ENCODE measurements around the gene NHS.

NHS gene

DNA sequence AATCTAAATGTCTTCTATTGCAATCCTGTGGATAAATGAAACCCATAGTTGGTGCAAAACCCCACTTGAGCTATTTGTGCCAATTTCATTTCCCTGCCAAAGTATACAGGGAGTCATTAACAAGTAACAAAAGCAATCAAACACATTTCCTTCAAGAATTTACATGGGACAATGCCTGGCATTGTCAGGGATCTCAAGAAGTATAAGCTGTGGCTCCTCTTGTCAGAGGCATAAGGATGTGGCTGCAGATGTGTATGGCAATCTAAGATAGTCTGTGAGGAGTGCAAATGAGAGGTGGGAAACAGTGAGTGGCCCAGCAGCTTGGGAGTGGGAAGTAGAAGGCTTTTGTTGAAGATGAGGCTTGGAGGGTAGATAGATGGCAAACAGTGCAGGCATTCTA lies 304.3 kb downstream of the NHS start:
- no peak for DNase-seq

DNA sequence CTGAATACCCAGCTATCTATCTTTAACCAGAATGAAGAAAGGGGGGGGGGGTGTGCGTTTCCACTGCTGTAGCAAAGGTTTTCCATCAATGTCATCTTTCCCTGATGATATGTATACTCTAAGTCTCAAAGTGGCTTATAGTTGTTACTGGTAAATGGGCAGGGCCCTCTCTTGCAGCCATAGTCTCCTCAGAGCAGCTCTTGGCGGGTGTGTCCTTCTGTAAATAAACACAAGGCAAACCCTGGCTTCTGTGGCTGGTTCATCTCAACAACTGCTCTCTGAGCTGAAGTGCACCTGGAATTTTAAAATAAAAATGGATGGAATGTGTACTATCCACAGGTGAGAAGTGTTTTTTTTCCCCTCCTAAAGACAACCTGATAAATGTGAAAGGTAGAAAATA lies 304.8 kb downstream of the NHS start:
- no peak for DNase-seq

DNA sequence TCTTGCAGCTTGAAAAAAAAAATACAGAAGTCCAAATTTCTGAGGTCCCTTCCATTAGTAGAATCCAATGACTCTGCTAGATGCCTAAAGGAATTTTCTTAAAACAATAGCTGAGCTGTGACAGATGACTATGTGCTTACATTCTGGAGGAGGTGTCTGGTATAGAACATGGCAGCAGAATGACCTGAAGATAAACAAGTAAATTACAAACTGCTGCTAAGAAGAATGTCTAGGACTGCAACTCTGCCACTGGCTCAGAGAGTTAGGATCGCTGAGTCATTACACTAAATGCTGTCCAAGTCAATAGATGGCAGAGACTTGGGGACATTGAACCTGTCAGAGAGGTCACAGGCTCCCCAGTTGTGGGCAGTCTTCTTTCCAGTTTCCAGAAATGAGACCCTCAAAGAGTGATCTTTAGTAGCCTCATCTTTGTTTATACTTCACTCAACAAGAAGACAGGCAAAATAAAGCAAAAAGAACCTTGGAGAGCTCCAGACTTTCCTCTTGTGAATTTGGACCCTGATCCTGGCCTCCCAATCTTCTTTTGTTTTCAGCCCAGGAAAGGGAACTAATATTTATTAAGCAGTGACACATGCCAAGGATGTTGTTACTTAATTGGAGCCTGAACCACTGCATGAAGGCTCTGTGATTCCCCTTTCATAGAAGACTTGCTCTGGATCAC lies 305.9 kb downstream of the NHS start:
- no peak for DNase-seq

DNA sequence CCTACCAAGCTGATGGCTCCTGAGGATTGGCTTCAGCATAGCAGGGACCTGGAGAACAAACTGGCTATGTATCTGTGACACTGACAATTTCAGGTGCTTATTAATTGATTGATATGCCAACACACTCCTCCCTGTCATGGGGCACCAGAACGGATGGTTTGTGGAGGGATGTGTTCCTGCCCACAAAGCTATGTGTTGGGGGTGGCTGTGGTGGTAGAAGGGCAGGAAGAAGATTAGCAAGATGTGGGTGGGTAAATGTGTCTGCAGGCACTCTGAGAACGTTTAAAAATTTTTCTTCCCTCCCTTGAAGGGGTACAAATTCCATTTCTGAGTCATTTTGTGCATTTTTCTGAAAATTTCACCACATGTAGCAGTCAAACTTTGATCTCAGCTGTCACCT lies 307.3 kb downstream of the NHS start:
- no peak for DNase-seq

DNA sequence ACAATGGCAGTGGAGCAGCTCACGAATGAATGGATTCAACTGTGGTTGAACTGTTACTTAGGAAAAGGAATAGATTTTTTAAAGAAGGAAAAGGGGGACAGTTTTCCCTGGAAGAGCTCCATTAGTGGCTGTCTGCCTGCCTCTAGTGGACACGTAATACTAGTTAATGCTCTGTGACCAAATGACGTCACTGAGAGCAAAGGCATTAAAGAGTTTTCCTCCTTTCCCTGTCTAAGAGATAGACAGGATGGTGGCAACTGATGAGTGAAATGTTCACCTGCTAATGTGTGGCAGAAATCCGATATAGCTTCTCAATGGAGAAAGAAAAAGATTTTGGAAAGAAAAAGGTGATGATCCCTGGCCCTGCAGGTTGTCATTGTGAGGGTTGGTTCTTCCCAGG lies 310.0 kb downstream of the NHS start:
- no peak for DNase-seq

DNA sequence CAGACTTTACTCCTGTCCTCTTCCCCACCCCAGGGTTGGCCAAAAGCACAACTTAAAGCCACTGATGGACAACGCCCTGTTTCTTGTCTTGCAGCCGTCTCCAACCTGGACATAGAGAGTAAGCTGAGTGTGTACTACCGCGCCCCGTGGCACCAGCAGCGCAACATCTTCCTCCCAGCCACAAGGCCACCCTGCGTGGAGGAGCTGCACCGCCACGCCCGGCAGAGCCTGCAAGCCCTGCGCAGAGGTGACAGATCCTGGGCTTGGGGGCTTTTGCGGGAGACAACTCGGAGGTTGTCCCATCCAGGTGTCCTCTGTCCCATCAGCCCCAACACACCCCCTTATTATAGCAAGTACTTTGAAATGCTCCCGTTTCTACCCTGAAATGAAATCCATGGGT lies 312.6 kb downstream of the NHS start:
- DNase-seq: no peak

DNA sequence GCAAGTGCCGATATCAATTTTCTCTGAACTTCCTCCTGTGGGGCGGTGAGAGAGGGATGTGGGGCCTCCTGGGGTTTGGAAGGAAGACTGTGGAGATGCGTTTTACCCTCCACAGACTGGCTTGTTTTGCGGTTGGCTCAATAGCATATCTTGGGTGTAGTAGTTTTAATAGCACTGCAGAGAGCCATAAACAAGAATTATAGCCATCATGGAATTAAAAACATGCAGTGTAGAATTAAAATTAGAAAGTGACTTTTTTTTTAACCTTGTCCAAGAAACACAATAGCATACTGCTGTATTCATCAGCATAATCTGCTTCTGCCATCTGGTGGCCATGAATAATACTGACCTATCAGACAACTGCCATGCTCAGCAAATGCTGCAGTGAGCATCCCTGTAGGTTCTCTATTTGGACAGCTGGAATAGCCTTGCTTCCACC lies 315.0 kb downstream of the NHS start:
- peak; percentile 39 for DNase-seq

DNA sequence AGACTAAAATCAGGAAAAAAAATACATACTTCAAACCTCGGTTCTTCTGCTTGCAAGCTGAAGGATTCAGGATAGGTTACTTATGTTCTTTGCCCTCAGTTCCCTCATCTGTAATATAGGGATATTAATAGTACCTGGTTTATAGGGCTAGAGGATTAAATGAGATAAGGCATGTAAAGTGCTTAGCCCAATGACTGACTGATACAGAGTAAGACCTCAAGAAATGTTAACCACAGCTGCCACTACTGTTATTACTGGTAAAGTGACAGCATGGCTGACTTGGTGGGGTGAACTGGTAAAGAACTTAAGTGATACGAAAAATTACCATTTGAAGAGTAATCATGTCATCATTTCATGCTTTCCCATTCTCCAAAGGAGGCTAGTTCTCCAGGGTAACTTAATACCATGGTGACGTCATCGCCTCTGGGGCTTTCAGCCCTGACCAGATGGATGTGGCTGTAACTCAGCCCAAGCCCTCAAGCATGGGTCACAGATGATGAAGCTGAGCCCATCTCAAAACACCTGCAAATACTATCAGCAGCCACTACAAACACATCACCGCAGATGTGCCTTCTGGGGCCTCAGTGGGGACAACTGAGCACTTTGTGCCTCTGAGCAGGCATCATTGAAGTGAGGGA lies 317.8 kb downstream of the NHS start:
- no peak for DNase-seq

DNA sequence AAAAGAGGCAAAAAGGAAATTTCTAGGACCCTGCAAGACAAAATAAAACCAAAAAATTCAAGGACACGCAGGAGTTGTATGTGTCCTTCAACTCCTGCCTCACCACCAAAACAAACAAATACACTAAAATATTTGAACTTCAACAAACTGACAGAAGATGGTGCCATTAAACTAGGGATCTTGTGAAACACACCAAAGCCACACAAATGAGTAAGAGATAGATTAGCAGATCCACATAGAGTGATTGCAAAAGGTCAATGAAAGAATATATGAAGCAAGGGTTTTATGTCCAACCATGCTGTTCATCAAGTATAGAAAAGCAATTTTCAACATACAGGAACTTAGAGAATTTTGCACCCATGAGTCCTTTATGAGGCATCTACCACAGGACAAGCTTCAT lies 322.2 kb downstream of the NHS start:
- DNase-seq: no peak

DNA sequence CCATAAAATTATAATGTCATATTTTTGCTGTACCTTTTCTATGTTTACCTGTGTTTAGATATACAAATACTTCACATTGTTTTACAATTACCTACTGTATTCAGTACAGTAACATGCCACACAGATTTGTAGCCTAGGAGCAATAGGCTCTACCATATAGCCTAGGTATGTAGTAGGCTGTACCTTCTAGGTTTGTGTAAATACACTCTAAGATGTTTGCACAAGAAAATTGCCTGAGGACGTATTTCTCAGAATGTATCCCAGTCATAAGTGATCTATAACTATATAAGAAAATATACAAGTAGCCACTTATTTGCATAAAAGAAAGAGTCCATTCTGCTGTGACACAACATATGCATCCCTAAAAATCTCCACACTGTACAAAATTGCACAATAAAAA lies 326.0 kb downstream of the NHS start:
- DNase-seq: no peak

DNA sequence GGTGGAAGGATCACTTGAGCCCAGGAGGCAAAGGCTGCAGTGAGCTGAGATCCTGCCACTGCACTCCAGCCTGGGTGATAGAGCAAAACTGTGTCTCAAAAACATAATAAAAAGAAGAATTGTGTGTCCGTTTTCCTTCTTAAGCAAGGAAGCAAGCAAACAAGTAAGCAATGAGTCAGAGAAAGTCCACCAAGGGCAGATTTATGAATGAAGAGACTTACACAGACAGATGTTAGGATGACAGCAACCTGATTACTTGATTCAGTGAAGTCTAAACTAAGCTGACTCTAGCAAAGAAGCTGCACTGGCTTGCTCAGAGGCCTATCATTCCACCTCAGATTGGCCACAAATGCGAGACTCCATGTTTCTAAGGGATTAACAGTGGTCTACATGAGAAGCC lies 328.2 kb downstream of the NHS start:
- no peak for DNase-seq

DNA sequence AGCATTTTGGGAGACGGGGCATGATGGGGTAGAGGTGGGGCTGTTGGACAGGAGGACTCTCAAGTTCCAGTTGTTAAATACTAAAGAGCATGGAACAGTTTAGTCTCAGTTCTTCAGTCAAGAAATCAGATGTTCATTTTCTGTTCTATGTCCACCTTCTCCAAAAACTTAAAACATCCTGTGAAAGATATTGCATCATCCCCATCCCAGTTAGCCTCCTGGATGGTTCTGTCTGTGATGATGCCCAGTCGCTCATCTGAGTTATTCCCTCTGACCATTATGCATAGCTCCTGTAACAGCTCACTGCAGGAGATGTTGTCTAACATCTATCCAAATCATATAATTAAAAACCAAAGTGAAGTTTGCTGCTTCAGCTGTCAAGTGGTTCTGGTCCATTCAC lies 330.2 kb downstream of the NHS start:
- DNase-seq: no peak

DNA sequence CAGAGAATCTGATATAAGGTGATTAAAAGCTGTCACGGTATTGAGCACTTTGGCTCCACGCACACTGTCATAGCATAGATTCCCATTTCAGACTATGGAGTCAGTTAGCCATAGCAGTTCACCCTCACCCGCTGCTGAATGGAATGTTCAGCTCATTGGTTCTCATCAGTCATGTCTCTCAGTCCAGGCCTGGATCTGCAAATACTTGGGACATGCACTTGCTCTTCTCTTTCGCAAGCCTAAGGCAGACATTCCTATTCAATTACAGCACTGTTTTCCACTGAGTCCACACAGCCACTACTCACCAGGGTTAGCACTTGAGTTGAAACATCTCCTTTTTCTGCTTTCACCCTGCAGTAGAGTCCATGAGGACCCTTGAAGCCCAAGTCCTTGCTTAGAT lies 331.7 kb downstream of the NHS start:
- DNase-seq: no peak

DNA sequence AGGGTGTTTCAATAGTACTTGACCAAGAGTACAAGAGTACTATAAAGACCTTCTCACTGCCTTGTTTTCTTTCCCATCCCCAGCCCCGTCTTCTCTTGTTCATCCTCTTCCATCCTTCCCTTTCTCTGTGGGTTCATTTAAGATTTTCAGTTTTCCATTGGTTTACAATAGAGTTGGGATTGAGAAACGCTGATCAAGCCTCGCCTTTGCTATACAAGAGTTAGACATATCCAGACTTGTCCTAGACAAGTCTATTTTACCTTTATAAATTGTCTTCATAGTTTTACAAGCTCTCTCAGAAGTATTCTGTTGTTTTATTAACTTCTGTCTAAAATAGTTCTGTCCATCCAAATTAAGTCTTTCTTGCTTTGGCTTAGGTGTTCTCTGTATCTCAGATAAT lies 332.7 kb downstream of the NHS start:
- no peak for DNase-seq

DNA sequence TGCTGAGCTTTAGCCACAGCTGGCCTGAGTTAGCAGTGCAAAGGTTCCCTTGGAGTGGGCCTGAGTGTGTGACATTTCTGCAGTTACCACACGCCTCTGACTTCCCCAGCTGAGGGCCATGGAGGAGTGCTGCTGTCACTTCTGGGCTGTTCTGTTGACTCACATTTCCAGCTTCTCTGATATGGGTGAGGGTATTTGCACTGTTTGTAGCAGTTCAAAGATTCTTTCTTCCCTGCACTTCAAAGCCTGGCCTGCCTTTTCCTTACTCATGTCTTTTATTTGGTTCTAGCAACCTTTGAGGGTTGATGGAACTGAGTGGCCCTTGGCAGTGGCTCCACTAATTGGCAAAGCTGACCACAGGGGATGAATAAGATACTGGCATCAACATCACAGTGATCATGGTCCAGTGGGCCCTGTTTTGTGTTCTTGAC lies 335.9 kb downstream of the NHS start:
- no peak for DNase-seq

DNA sequence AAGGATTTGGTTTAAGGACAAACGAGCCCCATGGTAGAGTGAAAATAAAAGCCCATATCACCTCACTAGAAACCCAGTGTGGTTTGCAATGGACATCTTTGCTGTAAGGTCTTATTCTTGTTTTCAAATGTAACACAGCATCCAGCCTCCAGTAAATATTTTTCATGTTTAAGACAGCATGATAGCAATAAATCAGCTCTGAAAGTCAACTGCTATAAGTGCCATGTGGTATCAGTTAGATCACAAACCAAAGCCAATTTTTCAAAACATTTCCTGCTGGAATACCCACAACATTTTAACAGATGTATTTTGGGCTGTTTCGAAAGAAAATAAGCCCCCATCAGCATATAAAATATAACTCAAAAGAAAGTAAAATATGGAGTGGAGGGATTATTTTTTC lies 338.3 kb downstream of the NHS start:
- no peak for DNase-seq

DNA sequence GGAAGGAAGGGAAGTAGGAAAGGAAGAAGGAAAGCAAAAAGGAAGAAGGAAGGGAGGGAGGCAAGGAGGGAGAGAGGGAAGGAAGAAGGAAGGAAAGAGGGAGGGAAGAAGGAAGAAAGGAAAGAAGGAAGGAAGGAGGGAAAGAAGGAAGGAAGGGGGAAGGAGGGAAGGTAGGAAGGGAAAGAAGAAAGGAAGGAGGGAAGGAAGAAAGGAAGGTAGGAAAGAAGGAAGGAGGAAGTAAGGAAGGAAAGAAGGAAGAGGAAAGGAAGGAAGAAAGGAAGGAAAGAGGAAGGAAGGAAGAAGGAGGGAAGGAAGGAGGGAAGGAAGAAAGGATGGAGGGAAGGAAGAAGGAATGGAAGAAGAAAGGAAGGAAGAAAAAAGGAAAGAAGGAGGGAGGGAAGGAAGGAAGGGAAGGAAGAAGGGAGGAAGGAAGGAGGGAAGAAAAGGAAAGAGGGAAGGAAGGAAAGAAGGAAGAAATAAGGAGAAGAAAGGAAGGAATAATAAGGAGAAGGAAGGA lies 343.7 kb downstream of the NHS start:
- no peak for DNase-seq

DNA sequence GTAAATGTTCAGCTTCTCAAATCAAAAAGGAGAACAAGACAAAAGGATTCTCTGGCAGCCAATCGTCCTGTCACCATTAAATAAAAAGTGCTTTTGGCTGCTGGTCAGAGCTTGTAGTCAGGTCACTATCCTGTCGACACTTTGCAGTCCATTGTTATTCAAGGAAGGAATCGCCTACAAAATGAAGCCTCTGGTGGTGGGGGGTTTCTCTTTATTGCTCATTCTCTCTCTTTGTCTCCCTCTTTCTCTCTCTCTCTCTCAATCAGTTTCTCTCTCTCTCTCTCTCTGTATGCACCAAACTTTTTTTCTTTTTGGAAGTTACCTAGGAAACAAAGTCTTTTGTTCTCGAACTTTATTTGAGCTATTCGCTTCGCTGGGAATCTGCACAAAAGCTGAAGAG lies 344.7 kb downstream of the NHS start:
- DNase-seq: no peak

DNA sequence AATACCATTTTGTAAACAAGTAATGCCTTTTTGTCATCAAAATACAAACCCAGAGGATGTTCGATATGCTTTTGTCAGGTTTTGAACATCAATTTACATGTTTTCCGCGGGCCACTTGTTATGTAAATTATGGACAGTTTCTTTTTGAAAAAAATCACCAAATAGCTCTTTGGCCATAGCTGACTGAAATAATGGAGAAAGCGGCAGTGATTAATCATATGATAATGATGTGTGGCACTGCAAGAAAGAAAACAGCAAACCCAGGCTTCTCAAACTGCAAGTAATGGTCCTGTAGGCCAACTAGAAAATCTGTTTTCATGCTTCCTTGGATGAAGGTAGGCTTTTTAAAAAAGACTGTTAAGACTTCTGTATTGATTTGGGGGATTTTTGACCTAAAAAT lies 346.7 kb downstream of the NHS start:
- no peak for DNase-seq

DNA sequence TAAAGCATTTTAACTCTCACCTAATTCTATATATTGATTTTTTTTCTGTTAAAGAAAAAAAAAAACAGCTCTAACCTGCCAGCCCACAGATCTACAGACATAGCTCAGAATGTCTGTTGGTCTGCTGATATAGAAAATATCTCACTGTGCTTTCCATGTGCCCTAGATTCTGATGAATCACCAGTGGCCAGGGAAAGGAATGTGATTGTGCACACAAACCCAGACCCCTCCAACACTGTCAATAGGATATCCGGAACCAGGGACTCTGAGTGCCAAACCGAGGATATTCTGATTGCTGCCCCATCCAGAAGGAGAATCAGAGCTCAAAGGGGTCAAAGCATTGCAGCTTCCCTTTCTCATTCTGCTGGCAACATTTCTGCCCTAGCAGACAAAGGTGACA lies 350.2 kb downstream of the NHS start:
- DNase-seq: no peak

DNA sequence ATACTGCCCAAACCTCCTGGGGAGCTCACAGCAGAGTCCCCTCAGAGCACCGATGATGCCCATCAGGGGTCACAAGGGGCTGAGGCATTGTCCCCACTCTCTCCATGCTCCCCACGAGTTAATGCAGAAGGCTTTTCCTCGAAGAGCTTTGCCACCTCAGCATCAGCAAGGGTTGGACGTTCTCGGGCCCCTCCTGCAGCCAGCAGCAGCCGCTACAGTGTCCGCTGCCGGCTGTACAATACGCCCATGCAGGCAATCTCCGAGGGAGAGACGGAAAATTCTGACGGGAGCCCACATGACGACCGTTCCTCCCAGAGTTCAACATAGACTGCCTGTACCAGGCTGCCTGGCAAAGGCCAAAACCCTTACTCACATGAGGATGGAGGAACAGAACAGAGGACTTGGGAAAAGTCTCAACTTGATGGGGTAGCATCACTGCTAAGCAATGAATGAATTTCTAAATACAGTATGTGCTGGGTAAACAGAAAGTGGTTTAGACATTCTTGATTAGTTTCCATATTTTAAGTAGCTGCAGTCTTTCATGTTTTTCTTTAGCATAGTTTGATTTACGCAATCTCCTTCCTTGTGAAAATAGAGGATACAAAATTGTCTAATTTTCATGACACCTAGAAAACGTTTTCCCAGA lies 357.3 kb downstream of the NHS start:
- DNase-seq: no peak

DNA sequence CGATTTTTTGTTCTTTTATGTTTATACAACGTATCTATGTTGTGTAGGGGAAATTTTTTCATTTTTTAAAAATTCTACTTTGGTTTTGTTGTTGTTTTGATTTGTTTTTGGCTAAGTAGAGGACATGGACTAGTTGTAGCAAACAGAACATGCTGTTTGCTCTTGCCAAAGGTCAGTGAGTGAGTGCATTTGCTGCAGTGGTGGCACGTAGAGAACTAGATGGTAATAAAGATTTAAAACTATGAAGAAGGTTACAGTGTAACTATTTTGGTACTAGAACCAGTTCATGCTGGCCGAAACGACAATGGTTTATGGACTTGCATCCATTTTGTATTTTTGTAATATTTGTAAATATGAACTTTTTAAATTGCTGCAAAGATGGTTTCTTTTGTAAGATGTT lies 360.4 kb downstream of the NHS start:
- DNase-seq: no peak

DNA sequence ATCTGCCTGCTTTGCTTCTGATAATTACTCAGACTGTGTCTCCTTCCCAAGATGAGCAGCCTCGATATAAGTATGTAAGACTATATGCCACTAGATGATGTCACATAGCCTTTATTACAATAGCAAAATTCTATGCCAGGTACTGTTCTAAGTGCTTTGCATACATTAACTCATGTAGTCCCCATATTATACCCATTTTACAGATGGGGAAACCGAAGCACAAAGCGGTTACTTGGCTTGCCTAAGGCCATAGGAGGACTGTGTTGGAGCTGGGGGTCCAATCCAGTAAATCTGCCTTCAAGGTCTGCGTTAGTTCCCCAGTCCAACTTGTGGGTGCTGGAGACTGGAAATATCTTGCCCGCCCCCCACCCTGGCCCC lies 361.5 kb downstream of the NHS start:
- DNase-seq: no peak

All from right kidney (tissue), 1 donor.